Tibial artery (tissue), 4 donors: ENCODE measurements around the gene XRN2.

Experiments
- DNase-seq, 2 donors: peaks; one replicate each; pipeline ENCODE4 v3.0.0-alpha.2; 2019
- H3K27ac ChIP-seq, 2 donors: fragments of 200-600 bp; sonication (generic) in 1 of 2; 1 replicate in 1 of 2; 2 replicates in 1 of 2; pipeline ENCODE4 v1.5.1; 2018 to 2019; ENCODE audit warnings: mild to moderate bottlenecking in 1 of 2
- H3K27me3 ChIP-seq, 2 donors: fragments of 200-600 bp; sonication (generic) in 1 of 2; one replicate each; pipeline versions ENCODE4 v1.5.1 to v1.6.0; 2016 to 2019
- H3K36me3 ChIP-seq, 3 donors: fragments of 200-600 bp; sonication (generic) in 2 of 3; one replicate each; pipeline ENCODE4 v1.5.1; 2016 to 2019; ENCODE audit warnings: mild to moderate bottlenecking in 2 of 3
- H3K4me1 ChIP-seq, 4 donors: fragments of 200-600 bp; sonication (generic) in 2 of 4; 1 replicate in 3 of 4; 2 replicates in 1 of 4; pipeline ENCODE4 v1.5.1; 2016 to 2019
- H3K4me3 ChIP-seq, 2 donors: fragments of 200-600 bp; sonication (generic) in 1 of 2; 1 replicate in 1 of 2; 2 replicates in 1 of 2; pipeline ENCODE4 v1.5.1; 2018 to 2019; ENCODE audit warnings: mild to moderate bottlenecking in 2 of 2
- H3K9me3 ChIP-seq, 3 donors: fragments of 200-600 bp; sonication (generic) in 1 of 3; one replicate each; pipeline ENCODE4 v1.5.1; 2016 to 2019
- CTCF ChIP-seq, 2 experiments: fragments of 200-600 bp in 1 of 2; fragments of 450-650 bp in 1 of 2; IDR thresholded peaks; one replicate each; pipeline ENCODE4 v1.5.1; 2017 to 2019; ENCODE audit warnings: antibody characterized with exemption in 2 of 2, mild to moderate bottlenecking in 1 of 2, moderate library complexity in 1 of 2
- intact Hi-C: fragments of 100-400 bp; cut with DNase I; formaldehyde crosslinking; loops from one replicate; pipeline ENCODE4 v1.15.0; 2023; ENCODE audit warnings: low total_unique reads

XRN2 gene

GRCh38 chr20:21435576-21435975 is 132.4 kb downstream of the XRN2 start:
- no peak for TF ChIP-seq CTCF (IDR thresholded peaks at IDR 0.05)
- intact Hi-C loops: no loop called here
- no peak overlapping the region for H3K27ac ChIP-seq
- no peaks in the 10 kb centered on the region for H3K36me3 ChIP-seq
- no peak for DNase-seq
- H3K4me1 ChIP-seq: no peaks in the 10 kb centered on the region
- H3K4me3 ChIP-seq: no peak overlapping the region
- peaks cover 0 to 4% of the 10 kb centered on the region in 2 donors for H3K27me3 ChIP-seq
- H3K9me3 ChIP-seq: no peaks in the 10 kb centered on the region

GRCh38 chr20:21436205-21436604 is 133.1 kb downstream of the XRN2 start:
- intact Hi-C loops: no loop called here
- no peak overlapping the region for H3K4me3 ChIP-seq
- H3K27ac ChIP-seq: no peak overlapping the region
- no peak for DNase-seq
- TF ChIP-seq CTCF (IDR thresholded peaks at IDR 0.05): no peak
- peaks cover 0 to 4% of the 10 kb centered on the region in 2 donors for H3K27me3 ChIP-seq
- no peaks in the 10 kb centered on the region for H3K36me3 ChIP-seq
- H3K4me1 ChIP-seq: no peaks in the 10 kb centered on the region
- no peaks in the 10 kb centered on the region for H3K9me3 ChIP-seq

- no peak for DNase-seq
- intact Hi-C loops: no loop called here
- Histone ChIP-seq H3K4me1 (no peaks in the 10 kb centered on the region), H3K27ac (no peak overlapping the region), H3K27me3 (peaks cover 0 to 4% of the 10 kb centered on the region in 2 donors), H3K36me3 (no peaks in the 10 kb centered on the region), H3K4me3 (no peak overlapping the region), H3K9me3 (no peaks in the 10 kb centered on the region)
- TF ChIP-seq CTCF (IDR thresholded peaks at IDR 0.05): no peak
These were observed 134.1 kb downstream of the XRN2 start for GRCh38 chr20:21437248-21437647.

- Histone ChIP-seq H3K4me1 (no peaks in the 10 kb centered on the region), H3K4me3 (no peak overlapping the region), H3K9me3 (no peaks in the 10 kb centered on the region), H3K36me3 (no peaks in the 10 kb centered on the region), H3K27ac (no peak overlapping the region), H3K27me3 (peaks cover 0 to 4% of the 10 kb centered on the region in 2 donors)
- intact Hi-C loops: no loop called here
- no peak for TF ChIP-seq CTCF (IDR thresholded peaks at IDR 0.05)
- DNase-seq: no peak
These were observed 134.7 kb downstream of the XRN2 start for GRCh38 chr20:21437816-21438215.
